Karpas-422 (cell line): ENCODE measurements around the gene MGAT5. TPM values are rescaled to one million over a fixed set of nuclear protein-coding genes. Genes with fewer than 3 reads are reported as not detected.

Experiments
- DNase-seq: peaks from one replicate; pipeline ENCODE4 v3.0.0-alpha.2; 2015
- H2AFZ ChIP-seq: fragments of 200-600 bp; sonication (generic); 2 replicates; pipeline ENCODE4 v1.6.1; 2014; ENCODE audit warnings: antibody characterized with exemption, low read length, mixed read lengths
- H3K27ac ChIP-seq: fragments of 200-600 bp; sonication (generic); 2 replicates; pipeline ENCODE4 v1.5.1; 2014; ENCODE audit warnings: mild to moderate bottlenecking, low read length, moderate library complexity
- H3K27me3 ChIP-seq: fragments of 200-600 bp; sonication (generic); 2 replicates; pipeline ENCODE4 v1.6.1; 2014; ENCODE audit warnings: low read length, mixed read lengths
- H3K36me3 ChIP-seq: fragments of 200-600 bp; sonication (generic); 2 replicates; pipeline ENCODE4 v1.6.1; 2014; ENCODE audit warnings: low read length, mixed read lengths; ENCODE audit not compliant: insufficient read depth
- H3K4me1 ChIP-seq: fragments of 200-600 bp; sonication (generic); 2 replicates; pipeline ENCODE4 v1.6.1; 2014; ENCODE audit warnings: mild to moderate bottlenecking, low read length, mixed read lengths
- H3K4me2 ChIP-seq: fragments of 200-600 bp; sonication (generic); 2 replicates; pipeline ENCODE4 v1.6.1; 2014; ENCODE audit warnings: low read length, low read depth, mild to moderate bottlenecking; ENCODE audit not compliant: poor library complexity, severe bottlenecking
- H3K4me3 ChIP-seq: fragments of 200-600 bp; sonication (generic); 2 replicates; pipeline ENCODE4 v1.5.1; 2014; ENCODE audit warnings: mild to moderate bottlenecking, antibody characterized with exemption, low read length, mixed read lengths
- H3K79me2 ChIP-seq: fragments of 200-600 bp; sonication (generic); 2 replicates; pipeline ENCODE4 v1.6.1; 2014; ENCODE audit warnings: mild to moderate bottlenecking, low read length, mixed read lengths
- H3K9ac ChIP-seq: fragments of 200-600 bp; sonication (generic); 2 replicates; pipeline ENCODE4 v1.6.0; 2014; ENCODE audit warnings: low read length
- H3K9me2 ChIP-seq: fragments of 200-600 bp; sonication (generic), shearing (Covaris generic); replicated peaks from 2 replicates; pipeline ENCODE4 v1.6.0; 2014; ENCODE audit warnings: mild to moderate bottlenecking, low read length, moderate library complexity; ENCODE audit not compliant: insufficient read depth
- H3K9me3 ChIP-seq: fragments of 300-700, 200-600 bp; sonication (generic); 2 replicates; pipeline ENCODE4 v1.6.1; 2014; ENCODE audit warnings: low read length, mixed read lengths
- H4K20me1 ChIP-seq: fragments of 200-600 bp; sonication (generic); 2 replicates; pipeline ENCODE4 v1.6.1; 2014; ENCODE audit warnings: mild to moderate bottlenecking, antibody characterized with exemption, low read length, low read depth; ENCODE audit not compliant: insufficient read depth
- total RNA-seq: library from RNA; depleted of rRNA; stranded (reverse); fragments of >200 nt; shearing (Covaris generic); gene quantifications from 2 replicates; pipeline ENCODE4 v1.2.3, GENCODE V29; 2014; ENCODE audit warnings: low replicate concordance

Gene MGAT5
- total RNA-seq, 1 experiment from 2014 or later = 22.7 TPM

GRCh38 chr2:134295441-134295840 lies 41.6 kb downstream of the MGAT5 start:
- Histone ChIP-seq H3K27ac (0 out of 2 replicates have a peak overlapping the region, but pooled peaks have one; percentile 78), H3K9me3 (no peaks in the 10 kb centered on the region), H3K4me1 (peaks cover 44% of the 10 kb centered on the region), H3K9me2 (no peaks in the 10 kb centered on the region), H3K9ac (no peak overlapping the region), H3K4me2 (no peak overlapping the region), H3K4me3 (no peak overlapping the region), H3K79me2 (no peaks in the 10 kb centered on the region), H3K36me3 (no peaks in the 10 kb centered on the region; the same call in 1 of the 2 replicates), H2AFZ (no peak overlapping the region), H4K20me1 (no peaks in the 10 kb centered on the region), H3K27me3 (no peaks in the 10 kb centered on the region)
- no peak for DNase-seq

- H3K4me2 ChIP-seq = no peak overlapping the region
- H3K27ac ChIP-seq = no peak overlapping the region
Measured at GRCh38 chr2:134296301-134296700, 42.4 kb downstream of the MGAT5 start.

GRCh38 chr2:134299334-134299733 lies 45.5 kb downstream of the MGAT5 start:
- Histone ChIP-seq H3K4me3 (no peak overlapping the region), H3K36me3 (no peaks in the 10 kb centered on the region; the same call in 1 of the 2 replicates), H3K9ac (no peak overlapping the region), H2AFZ (no peak overlapping the region), H3K9me3 (no peaks in the 10 kb centered on the region), H4K20me1 (no peaks in the 10 kb centered on the region), H3K4me1 (peaks cover 22% of the 10 kb centered on the region), H3K79me2 (no peaks in the 10 kb centered on the region), H3K27ac (no peak overlapping the region), H3K27me3 (no peaks in the 10 kb centered on the region), H3K9me2 (no peaks in the 10 kb centered on the region), H3K4me2 (no peak overlapping the region)
- no peak for DNase-seq

More at GRCh38 chr2:134296301-134296700, 42.4 kb downstream of the MGAT5 start:
- Histone ChIP-seq H3K4me3 (no peak overlapping the region), H3K79me2 (no peaks in the 10 kb centered on the region), H3K36me3 (no peaks in the 10 kb centered on the region; the same call in 1 of the 2 replicates), H4K20me1 (no peaks in the 10 kb centered on the region), H3K27me3 (no peaks in the 10 kb centered on the region), H3K9me2 (no peaks in the 10 kb centered on the region), H3K9me3 (no peaks in the 10 kb centered on the region), H3K4me1 (peaks cover 38% of the 10 kb centered on the region), H2AFZ (no peak overlapping the region), H3K9ac (no peak overlapping the region)
- no peak for DNase-seq

GRCh38 chr2:134300585-134300984 lies 46.7 kb downstream of the MGAT5 start:
- Histone ChIP-seq H3K36me3 (no peaks in the 10 kb centered on the region; the same call in 1 of the 2 replicates), H3K9ac (no peak overlapping the region), H3K4me2 (no peak overlapping the region), H3K4me3 (no peak overlapping the region), H3K9me3 (no peaks in the 10 kb centered on the region), H4K20me1 (no peaks in the 10 kb centered on the region), H3K9me2 (no peaks in the 10 kb centered on the region), H3K4me1 (peaks cover 9% of the 10 kb centered on the region), H3K79me2 (no peaks in the 10 kb centered on the region), H3K27ac (no peak overlapping the region), H3K27me3 (no peaks in the 10 kb centered on the region), H2AFZ (no peak overlapping the region)
- no peak for DNase-seq

- Histone ChIP-seq H3K4me1 (peaks cover 2% of the 10 kb centered on the region), H3K79me2 (no peaks in the 10 kb centered on the region), H3K9me2 (no peaks in the 10 kb centered on the region), H4K20me1 (no peaks in the 10 kb centered on the region), H3K4me2 (no peak overlapping the region), H3K36me3 (no peaks in the 10 kb centered on the region; the same call in 1 of the 2 replicates), H3K9ac (no peak overlapping the region), H3K27me3 (no peaks in the 10 kb centered on the region), H3K9me3 (no peaks in the 10 kb centered on the region), H3K27ac (no peak overlapping the region), H2AFZ (no peak overlapping the region), H3K4me3 (no peak overlapping the region)
- no peak for DNase-seq
Measured at GRCh38 chr2:134301099-134301927, 47.4 kb downstream of the MGAT5 start.

GRCh38 chr2:134301928-134302260 lies 48.0 kb downstream of the MGAT5 start:
- H3K4me1 ChIP-seq = no peaks in the 10 kb centered on the region
- no peak overlapping the region for H3K9ac ChIP-seq

GRCh38 chr2:134304394-134305108 lies 50.7 kb downstream of the MGAT5 start:
- Histone ChIP-seq H3K79me2 (no peaks in the 10 kb centered on the region), H3K27ac (no peak overlapping the region)

More at GRCh38 chr2:134301928-134302260, 48.0 kb downstream of the MGAT5 start:
- Histone ChIP-seq H3K9me3 (no peaks in the 10 kb centered on the region), H2AFZ (no peak overlapping the region), H3K27ac (no peak overlapping the region), H3K4me2 (no peak overlapping the region), H4K20me1 (no peaks in the 10 kb centered on the region), H3K79me2 (no peaks in the 10 kb centered on the region), H3K27me3 (no peaks in the 10 kb centered on the region), H3K9me2 (no peaks in the 10 kb centered on the region), H3K36me3 (no peaks in the 10 kb centered on the region; the same call in 1 of the 2 replicates), H3K4me3 (no peak overlapping the region)
- DNase-seq = no peak

GRCh38 chr2:134305109-134305491 lies 51.2 kb downstream of the MGAT5 start:
- H2AFZ ChIP-seq = no peak overlapping the region
- no peak for DNase-seq
- H4K20me1 ChIP-seq = no peaks in the 10 kb centered on the region
- H3K4me1 ChIP-seq = peaks cover 5% of the 10 kb centered on the region
- no peaks in the 10 kb centered on the region for H3K9me3 ChIP-seq
- no peaks in the 10 kb centered on the region for H3K79me2 ChIP-seq
- no peaks in the 10 kb centered on the region for H3K9me2 ChIP-seq
- no peak overlapping the region for H3K4me2 ChIP-seq
- no peak overlapping the region for H3K4me3 ChIP-seq
- no peaks in the 10 kb centered on the region for H3K27me3 ChIP-seq
- no peak overlapping the region for H3K9ac ChIP-seq
- no peaks in the 10 kb centered on the region for H3K36me3 ChIP-seq
- H3K27ac ChIP-seq = no peak overlapping the region

More at GRCh38 chr2:134304394-134305108, 50.7 kb downstream of the MGAT5 start:
- no peaks in the 10 kb centered on the region for H3K4me1 ChIP-seq
- no peaks in the 10 kb centered on the region for H3K9me2 ChIP-seq
- H2AFZ ChIP-seq = no peak overlapping the region
- H3K4me3 ChIP-seq = no peak overlapping the region
- H3K9ac ChIP-seq = no peak overlapping the region
- H3K36me3 ChIP-seq = no peaks in the 10 kb centered on the region
- H3K27me3 ChIP-seq = no peaks in the 10 kb centered on the region
- DNase-seq = no peak
- no peak overlapping the region for H3K4me2 ChIP-seq
- no peaks in the 10 kb centered on the region for H3K9me3 ChIP-seq
- H4K20me1 ChIP-seq = no peaks in the 10 kb centered on the region
